HG02970 (cell line): Measurements from ENCODE around the gene CRPPA.

Source experiments
- ATAC-seq: cut with Tn5 transposase; IDR thresholded peaks from one replicate; pipeline ENCODE4 v1.9.1; 2021; ENCODE audit warnings: mild to moderate bottlenecking, moderate library complexity, moderate number of reproducible peaks; ENCODE audit not compliant: unreplicated experiment, low FRiP score

The CRPPA gene

GRCh38 chr7:16428182-16428581 is 6.8 kb upstream of the CRPPA start:
- no peak for ATAC-seq

GRCh38 chr7:16423761-16424160 is 2.4 kb upstream of the CRPPA start:
- ATAC-seq = no peak

- no peak for ATAC-seq
These were observed 1.6 kb upstream of the CRPPA start for GRCh38 chr7:16422917-16423316.

- no peak for ATAC-seq
These were observed 731 bp upstream of the CRPPA start for GRCh38 chr7:16422103-16422435.

GRCh38 chr7:16420649-16421332 is 547 bp downstream of the CRPPA start:
- ATAC-seq = peak; percentile 91

- no peak for ATAC-seq
These were observed 1.0 kb downstream of the CRPPA start for GRCh38 chr7:16420329-16420648.

- no peak for ATAC-seq
These were observed 1.5 kb downstream of the CRPPA start for GRCh38 chr7:16419859-16420258.

GRCh38 chr7:16419126-16419525 is 2.2 kb downstream of the CRPPA start:
- ATAC-seq = no peak

- ATAC-seq = no peak
These were observed 3.4 kb downstream of the CRPPA start for GRCh38 chr7:16417906-16418305.

GRCh38 chr7:16416289-16417282 is 4.8 kb downstream of the CRPPA start:
- no peak for ATAC-seq

- ATAC-seq = no peak
These were observed 8.8 kb downstream of the CRPPA start for GRCh38 chr7:16412274-16413254.

GRCh38 chr7:16411391-16411790 is 9.9 kb downstream of the CRPPA start:
- ATAC-seq = no peak

GRCh38 chr7:16409777-16410176 is 11.6 kb downstream of the CRPPA start:
- no peak for ATAC-seq

GRCh38 chr7:16404636-16405035 is 16.7 kb downstream of the CRPPA start:
- ATAC-seq = no peak

- ATAC-seq = no peak
These were observed 17.9 kb downstream of the CRPPA start for GRCh38 chr7:16403475-16403874.

- no peak for ATAC-seq
These were observed 18.4 kb downstream of the CRPPA start for GRCh38 chr7:16402940-16403339.

- no peak for ATAC-seq
These were observed 19.2 kb downstream of the CRPPA start for GRCh38 chr7:16402091-16402490.

- ATAC-seq = no peak
These were observed 20.5 kb downstream of the CRPPA start for GRCh38 chr7:16400893-16401275.

GRCh38 chr7:16399916-16400892 is 21.1 kb downstream of the CRPPA start:
- no peak for ATAC-seq
